ENCODE results near the gene DCAF5.
"Not testable (repeated sequence)": the region's sequence is repeated elsewhere in the genome, so short reads cannot be mapped to it uniquely, and the experiment has no call there.

The DCAF5 gene

DNA sequence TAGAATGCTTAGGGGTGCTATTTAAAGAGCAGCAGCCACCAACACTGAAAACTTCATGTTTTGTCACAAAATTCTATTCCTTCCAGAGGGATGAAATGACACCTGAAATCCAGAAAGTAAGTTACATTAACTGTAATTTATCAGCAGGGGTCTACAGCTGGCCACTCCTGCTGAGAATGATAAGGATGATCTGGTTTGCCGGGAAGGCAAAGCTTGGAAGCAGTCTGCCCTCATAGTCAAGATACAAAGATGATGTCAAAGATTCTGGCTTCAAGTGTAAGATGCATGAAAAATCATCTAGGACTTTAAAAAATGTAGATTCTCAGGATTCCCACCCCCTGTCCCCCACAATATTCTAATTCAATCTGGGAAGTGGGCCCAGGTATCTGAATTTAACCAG is 58.4 kb downstream of the DCAF5 start:
- no peak for DNase-seq

DNA sequence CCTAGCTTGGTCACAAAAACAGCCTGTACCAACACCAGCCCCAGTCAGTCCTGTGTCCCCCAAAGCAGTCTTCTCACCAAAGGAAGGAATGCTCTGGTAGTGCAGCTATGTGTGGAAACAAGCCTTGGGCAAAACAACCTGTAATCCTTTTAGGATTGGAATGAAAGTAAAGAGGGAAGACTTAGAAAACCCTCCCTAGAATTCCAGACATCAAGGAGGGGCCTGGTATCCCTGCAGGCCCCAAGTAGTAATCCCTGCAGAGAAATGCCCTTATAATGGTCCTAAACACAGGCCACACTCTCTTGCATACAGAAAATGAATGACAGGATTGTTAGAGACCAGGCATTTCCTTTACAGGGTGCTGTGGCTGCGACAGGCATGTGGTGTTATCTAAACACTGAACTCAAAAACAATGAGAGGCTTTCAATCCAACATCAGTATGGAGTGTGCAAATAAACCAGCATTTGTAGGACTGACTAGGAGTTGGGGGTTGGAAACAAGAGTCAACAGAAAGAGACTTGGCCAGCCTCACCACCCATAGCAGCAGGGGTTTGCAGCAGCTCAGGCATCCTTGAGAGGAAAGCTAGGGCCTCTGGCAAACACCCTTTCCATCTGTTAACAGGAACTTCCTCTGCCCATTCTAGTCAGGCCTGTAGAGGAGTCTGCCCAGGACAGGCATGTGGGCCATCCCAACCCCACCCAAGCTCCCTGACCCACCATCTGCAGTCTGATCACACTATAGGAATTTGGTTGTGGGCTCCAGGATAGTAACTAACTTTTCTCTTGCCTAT is 59.1 kb downstream of the DCAF5 start:
- DNase-seq = no peak

DNA sequence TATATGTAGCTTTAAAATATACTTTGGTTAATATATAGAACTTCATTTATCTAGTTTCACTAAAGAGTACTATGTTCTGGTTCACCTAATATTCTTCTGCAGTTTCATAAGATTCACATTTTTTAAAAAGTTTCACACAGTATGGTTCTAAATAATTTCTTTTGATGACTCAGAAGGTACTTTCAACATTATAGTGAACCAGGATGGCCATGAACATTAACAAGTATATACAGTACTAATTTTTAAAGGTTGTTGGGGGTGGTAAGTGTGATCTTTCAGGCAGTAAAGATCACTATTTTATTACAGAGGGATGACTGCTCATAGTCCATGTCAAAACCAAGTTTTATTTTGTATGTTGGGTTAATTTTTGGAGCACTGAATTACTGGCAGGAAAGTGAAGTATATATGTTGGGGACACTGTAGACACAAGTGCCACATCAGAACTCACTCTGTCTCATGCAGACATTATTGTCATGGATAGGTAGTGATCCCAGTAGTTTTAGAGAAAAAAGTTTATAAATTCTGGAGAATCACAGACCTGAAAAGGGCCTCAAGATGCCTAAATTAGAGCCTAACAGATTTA is 60.0 kb downstream of the DCAF5 start:
- DNase-seq = no peak

DNA sequence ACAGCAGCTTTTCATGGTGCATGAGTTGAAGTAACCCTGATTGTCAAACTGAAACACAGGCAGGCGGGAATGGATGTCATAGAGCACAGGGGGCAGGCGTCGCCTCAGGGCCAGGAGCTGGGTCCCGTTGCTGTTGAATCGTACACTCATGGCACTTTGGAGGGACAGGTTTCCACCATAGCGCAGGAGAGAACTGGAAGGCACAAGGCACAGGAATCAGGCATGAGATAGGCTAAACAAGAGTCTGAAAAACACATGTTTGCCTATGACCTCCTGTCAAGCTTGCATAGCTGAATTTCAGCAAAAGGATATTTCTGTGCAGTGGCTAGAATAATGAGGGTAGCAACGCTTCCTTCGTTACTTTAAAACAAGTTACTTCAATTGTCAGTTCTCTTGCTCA is 61.2 kb downstream of the DCAF5 start:
- DNase-seq = no peak

DNA sequence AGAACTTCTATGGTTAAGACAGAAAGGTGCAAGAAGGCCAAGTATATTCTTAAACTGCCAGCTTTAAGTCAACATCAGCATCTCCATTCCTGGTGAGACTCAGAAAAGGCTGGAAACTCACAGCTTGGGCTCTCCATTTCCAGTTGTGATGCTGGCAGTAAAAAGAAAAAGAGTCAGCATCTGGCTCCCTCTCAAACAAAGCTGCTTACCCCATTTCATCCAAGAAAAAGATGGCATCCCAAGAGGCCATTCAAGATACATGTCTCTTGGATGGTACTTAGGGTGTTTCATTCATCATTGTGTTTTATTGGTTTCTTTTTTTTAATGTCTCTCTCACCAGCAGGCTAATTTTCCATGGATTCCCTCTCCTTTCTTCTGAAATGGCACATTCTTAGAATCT is 61.9 kb downstream of the DCAF5 start:
- no peak for DNase-seq

DNA sequence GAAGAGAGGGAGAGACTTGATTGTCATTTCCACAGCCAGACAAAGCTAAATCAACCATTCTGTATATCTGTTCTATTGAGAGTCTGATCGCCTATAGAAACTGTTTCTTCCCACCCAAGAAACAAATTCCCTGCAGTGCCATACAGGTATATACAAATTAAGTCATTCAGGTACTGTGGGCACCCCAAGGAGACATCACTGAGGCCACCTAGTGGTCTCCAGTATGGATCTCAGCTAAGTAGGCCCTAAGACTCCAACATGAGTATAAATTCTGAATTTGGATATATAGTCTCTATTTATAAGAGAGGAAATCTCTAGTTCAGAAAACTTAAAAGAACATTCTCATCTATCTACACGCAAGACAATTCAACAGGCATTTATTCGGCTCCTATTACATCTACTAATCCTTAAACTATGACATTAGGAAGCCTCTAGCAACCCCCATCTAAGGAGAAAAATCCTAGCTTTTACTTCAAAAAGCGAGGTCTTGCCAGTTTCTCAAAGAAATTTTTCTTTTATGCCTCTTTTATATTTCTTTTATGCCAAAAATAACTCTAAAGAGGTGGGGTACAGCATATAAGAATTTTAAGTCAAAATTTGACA is 62.6 kb downstream of the DCAF5 start:
- DNase-seq = no peak

DNA sequence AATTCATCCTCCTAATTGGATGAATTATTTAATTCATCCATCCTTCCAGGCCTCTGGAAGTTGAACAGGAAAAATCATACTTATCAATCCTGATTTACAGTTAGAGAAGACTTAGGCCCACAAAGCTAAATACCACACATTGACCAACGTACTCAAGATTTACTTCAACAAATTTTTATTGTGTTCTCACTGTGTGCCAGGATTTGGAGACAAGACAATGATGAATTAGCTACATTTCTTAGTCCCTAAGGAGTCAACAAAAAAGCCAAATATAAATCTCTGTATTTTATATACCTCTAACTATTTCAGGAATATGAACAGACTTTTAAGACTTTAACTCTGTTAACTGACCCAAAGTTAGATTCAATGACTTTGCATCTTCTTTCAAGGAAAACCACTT is 63.9 kb downstream of the DCAF5 start:
- DNase-seq = no peak

DNA sequence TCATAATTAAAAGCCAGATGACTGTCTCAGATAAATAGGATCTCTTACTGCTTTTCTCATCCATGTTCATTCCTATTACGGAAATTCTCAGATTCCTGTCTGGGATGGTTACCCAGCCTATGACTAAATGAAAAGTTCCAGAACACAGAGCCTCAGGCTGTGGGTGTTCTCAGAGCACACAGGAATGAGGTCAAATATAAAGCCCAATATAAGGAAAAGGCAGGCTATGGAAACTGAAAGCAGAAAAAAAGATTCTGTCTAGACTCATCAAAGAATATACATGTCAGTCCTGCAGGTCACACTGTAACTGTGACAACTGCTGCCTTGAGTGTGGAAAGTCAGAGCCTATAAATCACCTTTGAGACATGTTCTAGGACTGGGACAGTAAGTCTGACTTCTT is 64.3 kb downstream of the DCAF5 start:
- no peak for DNase-seq

DNA sequence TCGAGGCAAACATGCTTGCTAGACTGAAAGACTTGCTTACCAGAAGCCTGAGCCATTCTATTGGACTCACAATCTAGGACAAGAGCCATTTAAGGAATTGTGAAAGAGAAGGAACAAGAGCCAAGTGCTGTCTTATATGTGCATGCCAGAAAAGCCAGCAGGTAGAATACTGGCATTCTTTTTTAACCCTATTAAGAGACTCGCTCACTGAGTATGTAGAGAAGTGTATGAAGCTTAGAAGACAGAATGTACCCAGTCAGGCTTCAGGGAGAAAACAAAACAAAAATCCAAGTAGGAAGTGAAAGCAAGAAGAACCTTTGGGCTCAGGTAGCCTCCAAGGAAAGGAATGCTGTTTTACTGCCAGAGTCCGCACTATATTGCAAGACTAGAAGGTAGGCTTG is 65.9 kb downstream of the DCAF5 start:
- DNase-seq = no peak

DNA sequence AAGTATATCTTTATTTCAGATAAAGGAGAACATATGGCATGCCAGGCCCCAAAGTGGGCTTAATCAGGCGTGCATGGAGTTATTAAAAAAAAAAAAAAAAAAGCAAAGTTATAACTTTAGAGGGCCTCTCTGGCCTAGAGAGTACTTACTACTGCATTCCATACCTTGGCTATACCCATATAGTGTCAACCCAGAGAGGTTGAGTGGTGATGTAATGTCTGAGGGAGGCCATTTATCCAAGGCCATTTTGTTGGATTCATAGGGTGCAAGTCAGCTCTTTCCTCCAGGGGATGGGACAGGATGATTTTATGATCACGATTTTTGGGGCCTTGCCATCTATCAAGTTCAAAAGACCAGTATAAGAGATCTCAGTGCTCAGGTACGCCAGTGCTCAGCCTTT is 66.4 kb downstream of the DCAF5 start:
- no peak for DNase-seq

DNA sequence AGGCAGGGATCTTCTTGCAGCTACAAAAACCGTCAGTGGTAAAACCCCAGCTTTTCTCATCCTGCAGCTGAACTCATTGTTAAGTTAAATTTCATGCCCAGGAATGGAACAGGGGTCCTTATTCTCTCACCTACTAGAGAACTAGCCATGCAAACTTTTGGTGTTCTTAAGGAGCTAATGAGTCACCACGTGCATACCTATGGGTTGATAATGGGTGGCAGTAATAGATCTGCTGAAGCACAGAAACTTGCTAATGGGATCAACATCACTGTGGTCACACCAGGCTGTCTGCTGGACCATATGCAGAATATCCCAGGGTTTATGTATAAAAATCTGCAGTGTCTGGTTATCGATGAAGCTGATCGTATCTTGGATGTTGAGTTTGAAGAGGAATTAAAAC is 68.9 kb downstream of the DCAF5 start:
- no peak for DNase-seq

DNA sequence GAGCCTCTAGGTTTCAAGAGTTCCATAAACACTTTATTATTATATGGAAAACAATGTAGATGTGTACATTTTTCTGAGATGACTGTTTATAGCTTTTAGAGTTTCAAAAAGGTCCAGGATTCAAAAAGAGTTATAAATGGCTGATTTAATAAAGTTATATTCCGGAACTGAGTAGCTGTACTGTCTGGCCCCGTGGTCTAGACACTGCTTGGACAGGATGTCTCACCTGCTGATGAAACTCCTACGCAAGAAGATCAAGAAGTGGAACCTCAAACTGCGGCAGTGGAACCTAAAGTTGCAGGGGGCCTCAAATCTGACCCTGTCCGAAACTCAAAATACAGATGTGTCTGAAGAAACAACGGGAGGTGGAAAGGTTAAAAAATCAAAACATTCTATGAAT is 69.7 kb downstream of the DCAF5 start:
- DNase-seq = no peak

DNA sequence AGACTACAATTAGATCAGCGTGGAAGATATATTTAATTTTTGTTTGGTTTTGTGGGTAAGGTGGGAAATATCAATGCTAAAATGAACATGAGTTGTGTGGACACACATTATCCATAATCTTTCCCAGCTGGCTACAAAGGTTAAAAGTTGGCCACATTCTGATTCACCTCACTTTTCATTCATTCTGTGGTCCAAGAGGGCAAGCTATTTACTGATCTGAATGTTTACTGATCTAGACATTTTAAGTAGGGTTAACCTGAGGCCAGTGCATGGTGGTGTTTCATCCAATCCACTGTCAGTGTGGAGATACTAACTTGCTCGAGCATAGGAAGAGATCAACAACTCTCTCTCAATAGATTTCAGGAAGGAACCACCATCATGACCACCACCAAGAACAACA is 71.6 kb downstream of the DCAF5 start:
- no peak for DNase-seq

DNA sequence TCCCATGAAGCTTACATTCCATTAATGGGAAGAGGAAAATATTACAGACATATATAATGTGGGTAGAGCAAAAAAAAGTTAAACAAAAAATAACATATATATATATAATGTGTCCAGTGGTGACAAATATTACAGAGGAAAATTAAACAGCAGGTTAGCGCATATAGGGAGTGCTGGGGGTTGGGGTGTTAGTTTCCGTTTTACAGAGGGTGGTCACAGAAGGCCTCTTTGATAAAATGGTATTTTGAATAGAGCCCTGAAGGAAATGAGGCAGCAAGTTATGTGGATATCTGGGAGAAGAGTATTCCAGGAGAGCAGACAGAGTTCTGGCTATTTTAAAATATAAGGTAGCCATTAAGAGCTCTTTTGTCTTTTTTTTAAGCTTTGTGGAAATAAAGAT is 73.2 kb downstream of the DCAF5 start:
- DNase-seq = no peak

DNA sequence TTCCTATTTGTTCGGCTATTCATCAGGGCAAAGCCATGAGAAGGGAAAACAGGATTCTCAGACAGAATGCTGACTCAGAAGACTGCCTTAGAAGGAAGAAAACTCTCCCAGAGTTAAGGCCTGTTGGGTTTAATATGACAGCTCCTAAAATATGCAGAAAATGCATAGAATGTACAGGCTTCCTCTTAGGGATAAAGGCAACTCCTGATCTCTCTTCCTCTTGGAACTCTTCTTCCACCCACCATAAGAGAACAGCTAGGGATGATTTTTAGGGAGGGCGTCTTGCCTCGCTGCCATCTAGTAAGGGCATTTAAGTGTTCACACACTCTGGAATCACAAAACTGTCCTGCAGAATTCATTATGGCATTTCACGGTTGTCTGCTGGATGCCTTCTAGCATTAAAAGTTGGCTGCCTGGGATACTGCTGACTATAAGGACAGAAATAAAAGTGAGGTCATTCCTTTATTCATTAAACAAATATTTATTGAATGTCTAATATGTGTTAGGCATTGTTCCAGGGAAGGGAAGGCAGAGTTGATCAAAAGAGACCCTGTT is 73.7 kb downstream of the DCAF5 start:
- no peak for DNase-seq

DNA sequence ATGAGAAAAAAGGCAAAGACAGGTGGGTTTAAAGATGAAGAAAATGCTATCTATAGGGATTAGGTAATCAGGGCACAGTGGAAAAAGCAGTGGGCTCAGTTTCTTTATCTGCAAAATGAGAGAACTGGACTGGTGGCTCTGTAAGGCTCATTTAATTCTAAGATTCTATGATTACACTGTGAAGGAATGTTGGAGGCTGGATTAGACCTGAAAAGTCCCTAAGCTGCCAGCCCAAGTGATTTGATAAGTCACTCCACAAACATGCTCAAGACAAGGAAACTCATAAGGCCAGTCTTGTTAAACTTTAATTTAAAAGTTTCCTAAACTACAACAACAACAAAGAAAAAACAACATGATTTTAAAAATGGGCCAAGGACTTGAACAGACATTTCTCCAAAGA is 75.1 kb downstream of the DCAF5 start:
- no peak for DNase-seq

DNA sequence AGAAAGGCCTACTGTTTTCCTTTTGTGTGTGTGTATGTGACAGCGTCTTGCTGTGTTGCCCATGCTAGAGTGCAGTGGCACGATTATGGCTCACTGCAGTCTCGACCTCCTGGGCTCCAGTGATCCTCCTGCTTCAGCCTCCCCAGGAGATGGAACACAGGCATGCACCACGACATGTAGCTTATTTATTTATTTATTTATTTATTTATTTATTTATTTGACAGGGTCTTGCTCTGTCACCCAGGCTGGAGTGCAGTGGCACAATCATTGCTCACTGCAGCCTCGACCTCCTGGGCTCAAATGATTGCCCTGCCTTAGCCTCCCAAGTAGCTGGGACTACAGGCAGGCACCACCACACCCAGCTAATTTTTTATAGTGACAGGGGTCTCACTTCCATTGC is 75.7 kb downstream of the DCAF5 start:
- not testable (repeated sequence) for DNase-seq

DNA sequence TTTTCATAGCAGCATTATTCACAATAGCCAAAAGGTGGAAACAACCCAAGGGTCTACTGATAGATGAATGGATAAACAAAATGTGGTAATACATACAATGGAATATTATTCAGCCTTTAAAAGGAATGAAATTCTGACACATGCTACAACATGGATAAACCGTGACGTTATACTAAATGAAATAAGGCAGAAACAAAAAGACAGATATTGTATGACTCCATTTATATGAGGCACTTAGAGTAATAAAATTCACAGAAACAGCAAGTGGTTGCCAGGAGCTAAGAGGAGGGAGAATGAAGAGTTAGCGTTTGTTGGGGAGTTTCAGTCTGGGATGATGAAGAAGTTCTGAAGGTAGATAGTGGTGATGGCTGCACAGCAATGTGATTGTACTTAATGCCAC is 76.6 kb downstream of the DCAF5 start:
- no peak for DNase-seq

DNA sequence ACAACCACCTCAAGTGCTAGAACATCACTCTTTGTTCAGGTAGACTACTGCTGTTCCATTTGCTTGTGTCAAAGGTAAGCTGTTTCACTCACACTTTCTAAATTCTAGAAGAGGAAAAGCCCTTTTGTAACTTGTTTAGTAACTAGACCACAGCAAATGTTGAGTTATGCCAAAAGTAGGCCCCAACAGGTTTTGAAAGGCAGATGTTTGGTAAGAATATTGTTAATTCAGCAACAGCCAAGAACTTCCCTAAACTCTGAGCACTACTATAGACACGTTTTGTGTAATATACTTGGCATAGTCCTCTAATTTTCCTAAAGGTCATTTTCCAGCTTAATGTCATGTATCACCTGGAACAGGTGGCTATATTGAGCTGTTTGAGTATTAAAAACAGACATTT is 79.0 kb downstream of the DCAF5 start:
- DNase-seq = no peak

DNA sequence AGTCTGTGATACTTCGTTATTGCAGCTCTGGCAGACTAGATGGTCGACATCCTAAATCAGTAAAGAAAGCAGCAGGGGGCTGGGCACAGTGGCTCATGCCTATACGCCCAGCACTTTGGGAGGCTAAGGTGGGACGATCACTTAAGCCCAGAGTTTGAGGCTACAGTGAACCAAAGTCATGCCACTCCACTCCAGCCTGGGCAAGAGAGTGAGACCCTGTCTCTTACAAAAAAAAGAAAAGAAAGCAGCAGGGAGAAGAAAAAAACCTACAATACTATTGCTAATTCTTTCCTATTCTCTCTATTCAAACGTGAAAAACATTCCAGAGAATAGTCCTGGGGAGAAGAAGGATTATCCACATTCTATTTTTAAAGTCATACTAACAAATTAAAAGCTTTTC is 79.5 kb downstream of the DCAF5 start:
- DNase-seq = no peak

DNA sequence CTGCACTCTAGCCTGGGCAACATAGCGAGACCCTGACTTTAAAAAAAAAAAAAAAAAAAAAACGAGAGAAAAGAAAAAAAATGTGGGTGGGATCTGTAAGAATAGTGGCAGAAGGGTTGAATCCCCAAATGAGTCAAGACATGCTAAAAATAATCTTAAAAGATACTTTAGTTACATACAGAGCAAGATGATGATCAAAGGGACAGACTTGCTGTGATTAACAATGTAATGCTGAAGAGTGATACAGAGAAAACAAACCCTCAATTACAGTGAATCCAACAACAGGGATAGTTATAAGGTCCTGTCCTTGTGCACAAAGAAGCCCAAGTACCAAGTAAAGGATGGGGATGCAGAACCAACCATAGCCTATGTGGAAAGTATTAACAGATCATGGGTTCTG is 80.3 kb downstream of the DCAF5 start:
- no peak for DNase-seq

DNA sequence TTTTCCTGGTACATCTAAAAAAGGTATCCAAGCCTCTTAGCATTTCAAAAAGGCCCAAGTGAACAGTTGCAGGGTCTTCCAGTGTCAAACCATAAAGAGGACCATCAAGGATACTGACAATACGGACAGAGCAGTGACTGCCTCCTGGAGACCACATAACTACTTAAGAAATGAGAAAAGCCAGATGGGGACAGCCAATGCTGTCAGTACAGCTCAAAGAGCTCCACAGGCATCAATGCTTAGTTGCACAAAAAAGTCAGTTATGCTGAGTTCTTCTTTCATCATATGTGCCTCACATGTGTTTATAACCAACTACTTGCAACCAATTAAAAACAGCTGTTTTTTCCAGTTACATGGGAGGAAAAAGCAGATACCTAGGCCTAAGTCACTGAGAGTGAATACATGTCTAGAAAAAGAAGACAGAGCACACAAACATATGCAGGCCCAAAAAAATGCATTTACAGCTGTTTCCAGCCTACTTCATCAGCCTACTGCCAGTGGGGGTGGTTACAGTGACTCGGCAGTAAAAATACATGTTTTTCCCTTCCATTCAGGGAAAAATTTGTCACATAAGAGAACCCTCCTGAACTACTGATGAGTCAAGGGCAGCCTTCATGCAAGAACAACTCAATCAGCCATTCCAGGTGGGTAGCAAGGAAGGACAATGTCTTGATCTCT is 84.0 kb downstream of the DCAF5 start:
- DNase-seq = no peak

DNA sequence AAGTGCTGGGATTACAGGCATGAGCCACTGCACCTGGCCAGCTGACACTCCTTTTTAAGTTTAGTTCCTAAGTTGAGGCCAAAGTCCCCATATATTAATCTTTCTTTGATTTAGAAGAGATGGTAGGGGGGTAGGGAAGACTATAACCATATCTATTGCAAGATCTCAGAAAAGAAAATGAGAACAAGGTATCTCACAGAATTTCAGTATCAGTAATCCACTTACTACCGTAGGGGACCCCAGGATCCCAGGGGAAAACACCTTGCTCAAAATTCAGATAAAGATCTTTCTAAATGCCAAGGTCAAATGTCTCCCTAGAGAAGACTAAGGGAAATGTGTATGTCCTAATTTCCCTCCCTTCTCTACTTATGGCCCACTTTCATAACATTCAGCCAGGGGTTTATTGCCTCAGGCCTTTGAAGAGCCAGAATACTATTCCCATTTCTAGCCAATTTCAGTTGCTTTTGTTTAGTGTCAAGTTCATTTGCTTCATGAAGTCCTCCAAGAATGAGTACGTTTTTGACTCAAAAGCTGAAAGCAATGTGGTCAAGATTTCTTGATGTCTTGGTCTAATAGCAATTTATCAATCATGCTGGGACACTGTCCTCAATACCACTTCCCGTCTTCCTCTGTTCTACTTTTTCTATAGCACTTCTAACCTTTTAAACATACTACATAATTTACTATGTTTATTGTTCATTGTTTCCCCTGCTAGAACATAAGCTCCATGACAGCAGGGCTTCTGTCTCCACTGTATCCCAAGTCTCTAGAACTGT is 86.3 kb downstream of the DCAF5 start:
- no peak for DNase-seq
